K562 (cell line): Measurements from ENCODE around the gene BCAS3. TPM values are rescaled to one million over a fixed set of nuclear protein-coding genes. Genes with fewer than 3 reads are reported as not detected.

Source experiments
- CREB1 ChIP-seq, 2 experiments: sonication (generic) in 1 of 2; formaldehyde crosslinking in 1 of 2; IDR thresholded peaks; 2 replicates each; pipeline versions ENCODE4 v1.6.1 to v1.8.0; 2012 to 2022; ENCODE audit warnings: inconsistent platforms in 1 of 2, mild to moderate bottlenecking in 1 of 2, missing genetic modification reagents in 1 of 2, moderate library complexity in 1 of 2
- CTBP1 ChIP-seq: fragments of 450-650 bp; IDR thresholded peaks from 2 replicates; pipeline ENCODE4 v1.6.1; 2016; ENCODE audit warnings: borderline replicate concordance
- E2F5 ChIP-seq: sonication (generic); formaldehyde crosslinking; IDR thresholded peaks from 2 replicates; pipeline ENCODE4 v1.8.0; 2022; ENCODE audit warnings: mild to moderate bottlenecking, missing genetic modification reagents
- FIP1L1 ChIP-seq: fragments of 200-400 bp; formaldehyde crosslinking; IDR thresholded peaks from 2 replicates; pipeline ENCODE4 v1.6.1; 2018; ENCODE audit warnings: mild to moderate bottlenecking, low read depth, low read length; ENCODE audit not compliant: poor library complexity, severe bottlenecking
- HDAC8 ChIP-seq: fragments of 450-650 bp; IDR thresholded peaks from 2 replicates; pipeline ENCODE4 v1.6.1; 2016; ENCODE audit warnings: mild to moderate bottlenecking, missing genetic modification characterization, moderate library complexity, missing compliant biosample characterization
- MAFK ChIP-seq: IDR thresholded peaks from 2 replicates; pipeline ENCODE4 v1.6.1; 2011; ENCODE audit warnings: low read length, improper control_type of control experiment
- NCOA6 ChIP-seq: fragments of 450-650 bp; IDR thresholded peaks from 2 replicates; pipeline ENCODE4 v1.6.1; 2017; ENCODE audit warnings: mild to moderate bottlenecking
- NFE2L1 ChIP-seq: fragments of 450-650 bp; IDR thresholded peaks from 2 replicates; pipeline ENCODE4 v1.6.1; 2016; ENCODE audit warnings: missing genetic modification characterization, low read depth, mild to moderate bottlenecking, missing compliant biosample characterization, moderate library complexity, borderline replicate concordance
- STAT5B ChIP-seq: fragments of 250-450 bp; sonication (Bioruptor Pico); IDR thresholded peaks from 2 replicates; pipeline ENCODE4 v1.8.0; 2021; ENCODE audit warnings: mild to moderate bottlenecking, inconsistent platforms
- TCF7L2 ChIP-seq: fragments of 150-350 bp; IDR thresholded peaks from 2 replicates; pipeline ENCODE4 v1.6.1; 2016; ENCODE audit warnings: low read depth, mild to moderate bottlenecking, low read length, moderate library complexity
- ZNF12 ChIP-seq: sonication (generic); formaldehyde crosslinking; IDR thresholded peaks from 2 replicates; pipeline ENCODE4 v1.4.0; 2020; ENCODE audit warnings: mild to moderate bottlenecking, missing genetic modification reagents
- ZNF518B ChIP-seq: fragments of 250-450 bp; sonication (Bioruptor Pico); IDR thresholded peaks from 2 replicates; pipeline ENCODE4 v1.5.0; 2021; ENCODE audit warnings: mild to moderate bottlenecking, moderate library complexity
- ZNF780A ChIP-seq: fragments of 250-450 bp; sonication (Bioruptor Pico); IDR thresholded peaks from 2 replicates; pipeline ENCODE4 v1.5.0; 2021; ENCODE audit warnings: mild to moderate bottlenecking
- polyA plus RNA-seq, 8 experiments: library from polyadenylated mRNA; depleted of rRNA in 4 of 8; stranded (reverse) in 5 of 8; unstranded in 3 of 8; fragments of >200 nt; fragmentation: Nextera tagmentation in 2 of 8; fragmentation: Illumina TruSeq in 1 of 8; extraction: Ambion mirVana in 2 of 8; extraction: Trizol in 1 of 8; gene quantifications; 2 replicates each; pipeline versions ENCODE4 v1.2.1 to v1.2.3, GENCODE V29; 2011 to 2014; ENCODE audit warnings: inconsistent platforms in 1 of 8, missing spikeins in 1 of 8
- total RNA-seq, 7 experiments: library from RNA; depleted of rRNA in 6 of 7; stranded (reverse); fragments of >200 nt in 6 of 7; fragmentation: Illumina TruSeq in 2 of 7; extraction: Trizol in 2 of 7; gene quantifications; 2 replicates each; pipeline versions ENCODE4 v1.2.1 to v1.2.3, GENCODE V29; 2011 to 2021; ENCODE audit warnings: low replicate concordance in 1 of 7
- TF ChIP-seq, protein P1 (sequence below): IDR thresholded peaks from 2 replicates; pipeline ENCODE4 v1.6.1; 2014; ENCODE audit warnings: antibody characterized with exemption
- TF ChIP-seq, protein P2 (sequence below): sonication (generic); formaldehyde crosslinking; IDR thresholded peaks from 2 replicates; pipeline ENCODE4 v1.8.0; 2023; ENCODE audit warnings: mild to moderate bottlenecking, missing genetic modification reagents

The BCAS3 gene
- total and polyA plus RNA-seq, 9 of the 15 experiments (the other 6 are each of a cell fraction or from before 2014, with no cell fraction given) = 1.9 to 5.5 (median 3.5) TPM

GRCh38 chr17:61175298-61176142, 497.9 kb downstream of the BCAS3 start (continued):
- TF ChIP-seq NFE2L1 (tag) = no peak
- no peak for TF ChIP-seq NCOA6
- TF ChIP-seq CREB1 (IDR thresholded peaks at IDR 0.05) = no peak
- no peak; the same call in 1 of the 2 replicates for TF ChIP-seq CREB1 (CRISPR knock-in tag; IDR thresholded peaks at IDR 0.05)
- peak; percentile 46; the same call in 1 of the 2 replicates for TF ChIP-seq CTBP1
- no peak for TF ChIP-seq FIP1L1
- no peak for TF ChIP-seq ZNF780A
- TF ChIP-seq HDAC8 (tag) = no peak
- TF ChIP-seq ZNF518B (CRISPR knock-in tag) = no peak
- TF ChIP-seq, protein P1, sequence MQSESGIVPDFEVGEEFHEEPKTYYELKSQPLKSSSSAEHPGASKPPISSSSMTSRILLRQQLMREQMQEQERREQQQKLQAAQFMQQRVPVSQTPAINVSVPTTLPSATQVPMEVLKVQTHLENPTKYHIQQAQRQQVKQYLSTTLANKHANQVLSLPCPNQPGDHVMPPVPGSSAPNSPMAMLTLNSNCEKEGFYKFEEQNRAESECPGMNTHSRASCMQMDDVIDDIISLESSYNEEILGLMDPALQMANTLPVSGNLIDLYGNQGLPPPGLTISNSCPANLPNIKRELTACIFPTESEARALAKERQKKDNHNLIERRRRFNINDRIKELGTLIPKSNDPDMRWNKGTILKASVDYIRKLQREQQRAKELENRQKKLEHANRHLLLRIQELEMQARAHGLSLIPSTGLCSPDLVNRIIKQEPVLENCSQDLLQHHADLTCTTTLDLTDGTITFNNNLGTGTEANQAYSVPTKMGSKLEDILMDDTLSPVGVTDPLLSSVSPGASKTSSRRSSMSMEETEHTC = peak; percentile 33; the same call in 1 of the 2 replicates
- no peak for TF ChIP-seq MAFK
- TF ChIP-seq E2F5 = no peak
- TF ChIP-seq ZNF12 = no peak
- no peak for TF ChIP-seq STAT5B (CRISPR knock-in tag)
- no peak for TF ChIP-seq TCF7L2
- TF ChIP-seq, protein P2, sequence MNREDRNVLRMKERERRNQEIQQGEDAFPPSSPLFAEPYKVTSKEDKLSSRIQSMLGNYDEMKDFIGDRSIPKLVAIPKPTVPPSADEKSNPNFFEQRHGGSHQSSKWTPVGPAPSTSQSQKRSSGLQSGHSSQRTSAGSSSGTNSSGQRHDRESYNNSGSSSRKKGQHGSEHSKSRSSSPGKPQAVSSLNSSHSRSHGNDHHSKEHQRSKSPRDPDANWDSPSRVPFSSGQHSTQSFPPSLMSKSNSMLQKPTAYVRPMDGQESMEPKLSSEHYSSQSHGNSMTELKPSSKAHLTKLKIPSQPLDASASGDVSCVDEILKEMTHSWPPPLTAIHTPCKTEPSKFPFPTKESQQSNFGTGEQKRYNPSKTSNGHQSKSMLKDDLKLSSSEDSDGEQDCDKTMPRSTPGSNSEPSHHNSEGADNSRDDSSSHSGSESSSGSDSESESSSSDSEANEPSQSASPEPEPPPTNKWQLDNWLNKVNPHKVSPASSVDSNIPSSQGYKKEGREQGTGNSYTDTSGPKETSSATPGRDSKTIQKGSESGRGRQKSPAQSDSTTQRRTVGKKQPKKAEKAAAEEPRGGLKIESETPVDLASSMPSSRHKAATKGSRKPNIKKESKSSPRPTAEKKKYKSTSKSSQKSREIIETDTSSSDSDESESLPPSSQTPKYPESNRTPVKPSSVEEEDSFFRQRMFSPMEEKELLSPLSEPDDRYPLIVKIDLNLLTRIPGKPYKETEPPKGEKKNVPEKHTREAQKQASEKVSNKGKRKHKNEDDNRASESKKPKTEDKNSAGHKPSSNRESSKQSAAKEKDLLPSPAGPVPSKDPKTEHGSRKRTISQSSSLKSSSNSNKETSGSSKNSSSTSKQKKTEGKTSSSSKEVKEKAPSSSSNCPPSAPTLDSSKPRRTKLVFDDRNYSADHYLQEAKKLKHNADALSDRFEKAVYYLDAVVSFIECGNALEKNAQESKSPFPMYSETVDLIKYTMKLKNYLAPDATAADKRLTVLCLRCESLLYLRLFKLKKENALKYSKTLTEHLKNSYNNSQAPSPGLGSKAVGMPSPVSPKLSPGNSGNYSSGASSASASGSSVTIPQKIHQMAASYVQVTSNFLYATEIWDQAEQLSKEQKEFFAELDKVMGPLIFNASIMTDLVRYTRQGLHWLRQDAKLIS = no peak
